Measurements from ENCODE around the gene SOCS1. TPM values are rescaled to one million over a fixed set of nuclear protein-coding genes. Genes with fewer than 3 reads are reported as not detected.

The SOCS1 gene
- total and polyA plus RNA-seq, 12 donors: 0.53 to 11.9 (median 5.1) TPM

DNA sequence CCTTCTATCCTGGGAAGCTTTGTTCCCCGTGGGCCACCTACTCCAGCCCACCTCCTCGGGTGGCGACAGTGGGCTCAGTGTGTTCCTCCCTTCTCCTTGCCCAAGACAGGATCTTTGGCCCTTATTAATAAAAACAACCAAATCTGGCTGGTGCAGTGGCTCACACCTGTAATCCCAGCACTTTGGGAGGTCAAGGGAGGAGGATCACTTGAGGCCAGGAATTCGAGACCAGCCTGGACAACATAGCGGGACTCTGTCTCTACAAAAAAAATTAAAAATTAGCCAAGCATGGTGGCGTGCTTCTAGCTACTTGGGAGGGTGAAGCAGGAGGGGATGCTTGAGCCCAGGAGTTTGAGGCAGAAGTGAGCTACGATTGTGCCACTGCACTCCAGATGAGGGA, 42.2 kb downstream of the SOCS1 start:
- Histone ChIP-seq H3K36me3 (replicated peaks in 1 of 2) (no peaks in the 10 kb centered on the region), H3K4me1 (replicated peaks in 1 of 2) (no peaks in the 10 kb centered on the region), H3K27ac (no peak overlapping the region), H3K27me3 (no peaks in the 10 kb centered on the region), H3K4me3 (no peak overlapping the region), H3K9me3 (replicated peaks in 1 of 3) (no peaks in the 10 kb centered on the region)
- TF ChIP-seq POLR2A (IDR thresholded peaks at IDR 0.05): no peak
- no peak for TF ChIP-seq CTCF (IDR thresholded peaks at IDR 0.05)
- 85 to 95% (median 89%) methylated on average over 7 of the region's 7 CpGs for WGBS, 4 donors
- intact Hi-C loops (cut with DNase I): no loop called here
- DNase-seq: no peak

DNA sequence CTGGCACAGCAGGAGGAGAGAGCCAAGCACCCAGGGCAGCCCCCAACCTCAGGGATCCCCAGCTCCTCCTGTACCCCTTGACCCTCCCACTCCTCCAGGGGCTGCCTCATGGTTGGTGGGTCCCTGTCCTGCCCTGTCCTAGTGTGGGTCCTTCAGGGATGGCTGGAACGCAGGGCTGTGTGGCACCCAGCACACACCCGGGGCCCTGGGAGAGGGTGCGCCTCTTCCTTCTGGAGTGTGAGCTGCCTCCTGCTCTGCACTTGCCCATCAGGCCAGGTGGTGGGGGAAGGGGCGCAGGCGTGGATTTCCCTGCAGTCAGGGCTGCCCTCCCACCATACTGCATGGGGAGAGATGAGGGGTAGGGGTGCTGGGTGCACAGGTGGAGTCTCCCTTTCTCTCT, 42.6 kb downstream of the SOCS1 start:
- DNase-seq: no peak
- no peaks in the 10 kb centered on the region for H3K27me3 ChIP-seq
- H3K36me3 ChIP-seq (replicated peaks in 1 of 2): no peaks in the 10 kb centered on the region
- H3K4me1 ChIP-seq (replicated peaks in 1 of 2): no peaks in the 10 kb centered on the region
- intact Hi-C loops (cut with DNase I): no loop called here
- no peak for TF ChIP-seq POLR2A (IDR thresholded peaks at IDR 0.05)
- no peak for TF ChIP-seq CTCF (IDR thresholded peaks at IDR 0.05)
- no peak overlapping the region for H3K27ac ChIP-seq
- 90 to 97% (median 94%) methylated on average over 5 of the region's 5 CpGs; no CpG with 5 or more reads in 1 of the 4 donors for WGBS, 4 donors
- no peak overlapping the region for H3K4me3 ChIP-seq
- H3K9me3 ChIP-seq (replicated peaks in 1 of 3): no peaks in the 10 kb centered on the region

DNA sequence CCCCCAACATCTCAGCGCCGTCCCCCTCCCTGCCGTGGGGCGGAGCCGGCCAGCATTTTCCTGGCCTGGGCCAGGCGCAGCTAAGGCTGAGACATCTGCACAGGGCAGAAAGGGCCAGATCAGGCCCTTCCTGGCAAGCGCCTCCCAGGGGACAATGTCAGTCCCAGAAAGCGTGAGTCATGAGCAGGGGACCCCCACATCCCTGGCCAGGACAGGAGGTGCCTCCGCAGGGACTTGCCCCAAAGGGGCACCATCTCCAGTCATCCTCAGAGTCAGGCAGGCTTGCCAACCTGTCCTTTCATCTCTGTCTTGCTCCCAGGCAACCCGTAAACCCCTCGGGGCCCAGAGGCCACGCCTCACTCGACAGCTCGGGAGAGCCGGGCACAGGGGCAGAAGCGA, 43.2 kb downstream of the SOCS1 start:
- TF ChIP-seq POLR2A (IDR thresholded peaks at IDR 0.05): no peak
- TF ChIP-seq CTCF (IDR thresholded peaks at IDR 0.05): no peak
- no peak overlapping the region for H3K4me3 ChIP-seq
- H3K27ac ChIP-seq: no peak overlapping the region
- intact Hi-C loops (cut with DNase I): no loop called here
- 82 to 93% (median 88%) methylated on average over 7 to 16 of the region's 16 CpGs for WGBS, 4 donors
- DNase-seq: no peak
- H3K36me3 ChIP-seq (replicated peaks in 1 of 2): no peaks in the 10 kb centered on the region
- no peaks in the 10 kb centered on the region for H3K9me3 ChIP-seq (replicated peaks in 1 of 3)
- H3K4me1 ChIP-seq (replicated peaks in 1 of 2): no peaks in the 10 kb centered on the region
- no peaks in the 10 kb centered on the region for H3K27me3 ChIP-seq

DNA sequence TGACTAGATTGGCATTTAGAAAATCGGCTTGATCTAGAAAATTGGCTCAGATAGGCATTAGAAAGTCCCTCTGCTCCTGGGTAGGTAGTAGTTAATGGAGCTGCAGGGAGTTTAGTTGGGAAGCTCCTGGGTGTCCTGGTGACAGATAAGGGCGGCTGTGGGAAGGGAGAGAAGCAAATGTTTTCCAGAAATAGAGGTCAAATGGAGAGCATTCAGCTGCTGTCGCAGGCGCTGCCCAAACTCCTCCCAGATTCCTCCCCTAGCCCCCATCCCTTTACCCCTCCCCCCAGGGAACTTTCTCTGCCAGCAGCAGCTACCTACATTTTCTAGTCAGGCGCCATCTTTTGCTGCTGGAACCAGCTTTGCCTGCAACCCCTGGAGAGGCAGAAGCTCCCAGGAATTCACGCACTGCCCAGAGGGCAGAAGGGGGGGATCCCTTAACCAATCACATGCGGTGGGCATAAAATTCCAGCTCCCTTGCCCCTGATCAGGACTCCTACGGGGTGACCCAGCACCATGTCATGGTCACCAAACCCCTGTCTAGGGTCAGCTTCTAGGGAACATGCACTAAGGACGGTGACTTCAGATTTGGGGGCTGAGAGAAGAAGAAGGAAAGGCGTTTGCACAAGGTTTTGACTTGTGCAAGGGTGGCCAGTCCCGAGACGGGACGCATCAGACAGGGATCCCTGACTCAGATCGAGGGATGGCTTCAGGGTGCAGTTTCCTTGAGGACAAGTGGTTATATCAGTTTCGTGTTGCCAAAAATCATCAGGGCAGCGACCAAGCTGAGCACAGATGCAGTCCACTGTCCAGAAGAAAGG, 43.8 kb downstream of the SOCS1 start:
- WGBS, 4 donors: 66 to 73% (median 71%) methylated on average over 16 of the region's 16 CpGs
- no peak for TF ChIP-seq CTCF (IDR thresholded peaks at IDR 0.05)
- TF ChIP-seq POLR2A (IDR thresholded peaks at IDR 0.05): no peak
- Histone ChIP-seq H3K4me3 (no peak overlapping the region), H3K9me3 (replicated peaks in 1 of 3) (no peaks in the 10 kb centered on the region), H3K36me3 (replicated peaks in 1 of 2) (no peaks in the 10 kb centered on the region), H3K27ac (no peak overlapping the region), H3K4me1 (replicated peaks in 1 of 2) (no peaks in the 10 kb centered on the region), H3K27me3 (no peaks in the 10 kb centered on the region)
- intact Hi-C loops (cut with DNase I): no loop called here
- no peak for DNase-seq

All from adrenal gland (tissue), 12 donors.